ENCODE results near the gene ZBTB7C. TPM values are rescaled to one million over a fixed set of nuclear protein-coding genes. Genes with fewer than 3 reads are reported as not detected.

Gene ZBTB7C
- total RNA-seq, 2 experiments from 2014 or later = not detected

DNA sequence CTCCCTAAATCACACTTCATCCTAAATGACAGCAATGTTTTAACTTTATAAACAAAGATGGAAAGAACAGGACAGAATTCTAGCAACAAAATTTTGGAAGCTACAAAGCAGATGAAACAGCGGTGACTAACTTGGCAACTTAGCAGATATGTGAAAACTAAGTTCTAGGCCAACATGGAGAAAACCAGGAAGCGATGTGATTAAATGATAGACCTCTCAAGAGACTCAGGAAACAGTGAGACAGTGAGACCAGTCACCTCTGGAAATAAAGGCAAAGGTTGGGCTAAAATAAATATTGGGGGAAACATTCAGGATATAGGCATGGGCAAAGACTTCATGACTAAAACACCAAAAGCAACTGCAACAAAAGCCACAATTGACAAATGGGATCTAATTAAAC lies 24.4 kb upstream of the ZBTB7C start:
- Histone ChIP-seq H3K4me1 (ENCODE audit: insufficient read depth, low read length, poor library complexity, severe bottlenecking) (no peaks in the 10 kb centered on the region), H3K4me2 (ENCODE audit: low read length) (no peak overlapping the region), H3K4me3 (ENCODE audit: low read depth, low read length, poor library complexity, severe bottlenecking) (no peak overlapping the region), H3K9me3 (ENCODE audit: low read length) (no peaks in the 10 kb centered on the region), H3K9me2 (ENCODE audit: insufficient read depth, low read length) (no peaks in the 10 kb centered on the region), H3K27ac (ENCODE audit: low read depth, low read length, poor library complexity, severe bottlenecking) (no peak overlapping the region), H4K20me1 (ENCODE audit: insufficient read depth, low read length) (no peaks in the 10 kb centered on the region), H2AFZ (ENCODE audit: low read length) (no peak overlapping the region), H3K36me3 (ENCODE audit: insufficient read depth, low read length) (no peaks in the 10 kb centered on the region), H3K79me2 (ENCODE audit: insufficient read depth, low read depth, low read length) (no peaks in the 10 kb centered on the region)
- ChIA-PET CTCF (ENCODE audit: unreplicated experiment) (no interaction called here), POLR2A (no interaction called here)
- BruUV-seq (replicated peaks) = no TSS peak
- no peak for DNase-seq (ENCODE audit: low spot score)
- no peak for TF ChIP-seq EZH2phosphoT487 (IDR thresholded peaks at IDR 0.05; ENCODE audit: borderline replicate concordance, low read depth, low read length)
- TF ChIP-seq, protein P1, sequence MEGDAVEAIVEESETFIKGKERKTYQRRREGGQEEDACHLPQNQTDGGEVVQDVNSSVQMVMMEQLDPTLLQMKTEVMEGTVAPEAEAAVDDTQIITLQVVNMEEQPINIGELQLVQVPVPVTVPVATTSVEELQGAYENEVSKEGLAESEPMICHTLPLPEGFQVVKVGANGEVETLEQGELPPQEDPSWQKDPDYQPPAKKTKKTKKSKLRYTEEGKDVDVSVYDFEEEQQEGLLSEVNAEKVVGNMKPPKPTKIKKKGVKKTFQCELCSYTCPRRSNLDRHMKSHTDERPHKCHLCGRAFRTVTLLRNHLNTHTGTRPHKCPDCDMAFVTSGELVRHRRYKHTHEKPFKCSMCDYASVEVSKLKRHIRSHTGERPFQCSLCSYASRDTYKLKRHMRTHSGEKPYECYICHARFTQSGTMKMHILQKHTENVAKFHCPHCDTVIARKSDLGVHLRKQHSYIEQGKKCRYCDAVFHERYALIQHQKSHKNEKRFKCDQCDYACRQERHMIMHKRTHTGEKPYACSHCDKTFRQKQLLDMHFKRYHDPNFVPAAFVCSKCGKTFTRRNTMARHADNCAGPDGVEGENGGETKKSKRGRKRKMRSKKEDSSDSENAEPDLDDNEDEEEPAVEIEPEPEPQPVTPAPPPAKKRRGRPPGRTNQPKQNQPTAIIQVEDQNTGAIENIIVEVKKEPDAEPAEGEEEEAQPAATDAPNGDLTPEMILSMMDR (conservative IDR thresholded peaks at IDR 0.05; ENCODE audit: low read length) = no peak
- intact Hi-C loops (cut with micrococcal nuclease; ENCODE audit: unreplicated experiment) = no loop called here

GRCh38 chr18:48430150-48430549 lies 21.0 kb upstream of the ZBTB7C start:
- no TSS peak for BruUV-seq (replicated peaks)

GRCh38 chr18:48428475-48429177 lies 19.4 kb upstream of the ZBTB7C start:
- Histone ChIP-seq H3K36me3 (ENCODE audit: insufficient read depth, low read length) (no peaks in the 10 kb centered on the region), H3K4me2 (ENCODE audit: low read length) (no peak overlapping the region), H3K4me3 (ENCODE audit: low read depth, low read length, poor library complexity, severe bottlenecking) (no peak overlapping the region), H3K9me3 (ENCODE audit: low read length) (no peaks in the 10 kb centered on the region), H3K4me1 (ENCODE audit: insufficient read depth, low read length, poor library complexity, severe bottlenecking) (no peaks in the 10 kb centered on the region), H4K20me1 (ENCODE audit: insufficient read depth, low read length) (no peaks in the 10 kb centered on the region), H3K79me2 (ENCODE audit: insufficient read depth, low read depth, low read length) (no peaks in the 10 kb centered on the region), H3K27ac (ENCODE audit: low read depth, low read length, poor library complexity, severe bottlenecking) (no peak overlapping the region), H2AFZ (ENCODE audit: low read length) (no peak overlapping the region), H3K9me2 (ENCODE audit: insufficient read depth, low read length) (no peaks in the 10 kb centered on the region)
- ChIA-PET CTCF (ENCODE audit: unreplicated experiment) (interaction anchor here (0.6 kb wide), 1 partner anchor 47 kb away, joined by 3 read pairs; no protein-coding TSS in a partner anchor), POLR2A (interaction anchor here (0.7 kb wide), 2 partner anchors 33 to 44 kb away, joined by 3 to 4 read pairs; no protein-coding TSS in a partner anchor)
- intact Hi-C loops (cut with micrococcal nuclease; ENCODE audit: unreplicated experiment) = no loop called here
- DNase-seq (ENCODE audit: low spot score) = no peak
- no TSS peak for BruUV-seq (replicated peaks)
- TF ChIP-seq, protein P1 (conservative IDR thresholded peaks at IDR 0.05; ENCODE audit: low read length) = no peak
- TF ChIP-seq EZH2phosphoT487 (IDR thresholded peaks at IDR 0.05; ENCODE audit: borderline replicate concordance, low read depth, low read length) = no peak

More at GRCh38 chr18:48430150-48430549, 21.0 kb upstream of the ZBTB7C start:
- Histone ChIP-seq H3K9me2 (ENCODE audit: insufficient read depth, low read length) (no peaks in the 10 kb centered on the region), H3K4me2 (ENCODE audit: low read length) (no peak overlapping the region), H3K4me1 (ENCODE audit: insufficient read depth, low read length, poor library complexity, severe bottlenecking) (no peaks in the 10 kb centered on the region), H3K36me3 (ENCODE audit: insufficient read depth, low read length) (no peaks in the 10 kb centered on the region), H3K4me3 (ENCODE audit: low read depth, low read length, poor library complexity, severe bottlenecking) (no peak overlapping the region), H3K9me3 (ENCODE audit: low read length) (no peaks in the 10 kb centered on the region), H4K20me1 (ENCODE audit: insufficient read depth, low read length) (no peaks in the 10 kb centered on the region), H3K27ac (ENCODE audit: low read depth, low read length, poor library complexity, severe bottlenecking) (no peak overlapping the region), H2AFZ (ENCODE audit: low read length) (no peak overlapping the region), H3K79me2 (ENCODE audit: insufficient read depth, low read depth, low read length) (no peaks in the 10 kb centered on the region)
- POLR2A ChIA-PET = no interaction called here
- CTCF ChIA-PET (ENCODE audit: unreplicated experiment) = no interaction called here
- intact Hi-C loops (cut with micrococcal nuclease; ENCODE audit: unreplicated experiment) = no loop called here
- DNase-seq (ENCODE audit: low spot score) = no peak
- TF ChIP-seq EZH2phosphoT487 (IDR thresholded peaks at IDR 0.05; ENCODE audit: borderline replicate concordance, low read depth, low read length) = no peak
- TF ChIP-seq, protein P1 (conservative IDR thresholded peaks at IDR 0.05; ENCODE audit: low read length) = no peak

Data from OCI-LY7 (cell line).